HepG2 (cell line): ENCODE data around the gene ERBB3. TPM values are rescaled to one million over a fixed set of nuclear protein-coding genes. Genes with fewer than 3 reads are reported as not detected.

ENCODE experiments used
- ATRX ChIP-seq: sonication (generic); formaldehyde crosslinking; IDR thresholded peaks from 2 replicates; pipeline ENCODE4 v1.4.0; 2020; ENCODE audit warnings: missing genetic modification reagents, borderline replicate concordance
- FOXM1 ChIP-seq: sonication (generic); formaldehyde crosslinking; IDR thresholded peaks from 2 replicates; pipeline ENCODE4 v1.5.0; 2020; ENCODE audit warnings: missing genetic modification reagents
- KLF6 ChIP-seq: IDR thresholded peaks from 2 replicates; pipeline ENCODE4 v1.8.0; 2016; ENCODE audit warnings: missing biosample characterization, missing genetic modification reagents
- KMT2A ChIP-seq: sonication (generic); formaldehyde crosslinking; IDR thresholded peaks from 2 replicates; pipeline ENCODE4 v1.4.0; 2020; ENCODE audit warnings: missing genetic modification reagents
- MIER3 ChIP-seq: IDR thresholded peaks from 2 replicates; pipeline ENCODE4 v1.6.1; 2016; ENCODE audit warnings: missing compliant biosample characterization, borderline replicate concordance
- NCOR1 ChIP-seq: fragments of 200-600 bp; sonication (generic); IDR thresholded peaks from 2 replicates; pipeline ENCODE4 v1.7.0; 2017; ENCODE audit warnings: antibody characterized with exemption, low read length, borderline replicate concordance
- NONO ChIP-seq, 2 experiments: fragments of 450-650 bp in 1 of 2; sonication (generic) in 1 of 2; formaldehyde crosslinking in 1 of 2; IDR thresholded peaks in 1 of 2; conservative IDR thresholded peaks in 1 of 2; 2 replicates each; pipeline versions ENCODE4 v1.6.1 to v1.8.0; 2017 to 2022; ENCODE audit warnings: mild to moderate bottlenecking in 1 of 2, missing genetic modification reagents in 1 of 2, moderate library complexity in 1 of 2
- PAF1 ChIP-seq: IDR thresholded peaks from 2 replicates; pipeline ENCODE4 v1.6.1; 2016; ENCODE audit warnings: missing genetic modification reagents, missing compliant biosample characterization
- RBM22 ChIP-seq: fragments of 200-400 bp; formaldehyde crosslinking; optimal IDR thresholded peaks from 2 replicates; pipeline ENCODE3; 2017; ENCODE audit warnings: mild to moderate bottlenecking, low read length, moderate library complexity
- RCOR2 ChIP-seq: IDR thresholded peaks from 2 replicates; pipeline ENCODE4 v1.6.1; 2016; ENCODE audit warnings: missing biosample characterization, missing genetic modification reagents
- REL ChIP-seq: sonication (generic); formaldehyde crosslinking; conservative IDR thresholded peaks from 2 replicates; pipeline ENCODE4 v1.8.0; 2022; ENCODE audit warnings: mild to moderate bottlenecking, missing genetic modification reagents, moderate library complexity
- YY1 ChIP-seq: IDR thresholded peaks from 2 replicates; pipeline ENCODE4 v1.6.1; 2011; ENCODE audit warnings: low read length, low read depth, moderate library complexity, mild to moderate bottlenecking; ENCODE audit not compliant: insufficient read depth, insufficient replicate concordance
- ZBTB7B ChIP-seq: sonication (generic); formaldehyde crosslinking; IDR thresholded peaks from 2 replicates; pipeline ENCODE4 v1.4.0; 2020; ENCODE audit warnings: missing genetic modification reagents
- ZFP62 ChIP-seq: sonication (generic); formaldehyde crosslinking; IDR thresholded peaks from 2 replicates; pipeline ENCODE4 v1.4.0; 2020; ENCODE audit warnings: missing genetic modification reagents
- ZNF260 ChIP-seq: sonication (generic); formaldehyde crosslinking; IDR thresholded peaks from 2 replicates; pipeline ENCODE4 v1.4.0; 2020; ENCODE audit warnings: missing genetic modification reagents, low read depth, mild to moderate bottlenecking, borderline replicate concordance
- ZNF629 ChIP-seq: sonication (generic); formaldehyde crosslinking; conservative IDR thresholded peaks from 2 replicates; pipeline ENCODE4 v1.5.0; 2020; ENCODE audit warnings: missing genetic modification reagents
- ZNF746 ChIP-seq: sonication (generic); formaldehyde crosslinking; IDR thresholded peaks from 2 replicates; pipeline ENCODE4 v1.8.0; 2022; ENCODE audit warnings: mild to moderate bottlenecking, missing genetic modification reagents
- ZNF780A ChIP-seq: sonication (generic); formaldehyde crosslinking; IDR thresholded peaks from 2 replicates; pipeline ENCODE4 v1.8.0; 2022; ENCODE audit warnings: mild to moderate bottlenecking, missing genetic modification reagents, moderate library complexity
- ZNF816 ChIP-seq: sonication (generic); formaldehyde crosslinking; IDR thresholded peaks from 2 replicates; pipeline ENCODE4 v1.8.0; 2022; ENCODE audit warnings: missing genetic modification reagents, mild to moderate bottlenecking, borderline replicate concordance
- ZSCAN21 ChIP-seq: sonication (generic); formaldehyde crosslinking; IDR thresholded peaks from 2 replicates; pipeline ENCODE4 v1.8.0; 2022; ENCODE audit warnings: mild to moderate bottlenecking, missing genetic modification reagents, moderate library complexity, borderline replicate concordance
- polyA plus RNA-seq, 8 experiments: library from polyadenylated mRNA; depleted of rRNA in 3 of 8; stranded (reverse) in 7 of 8; unstranded in 1 of 8; fragments of >200 nt; fragmentation: Illumina TruSeq in 4 of 8; extraction: Trizol in 4 of 8; gene quantifications; 2 replicates each; pipeline versions ENCODE4 v1.2.1 to v1.2.3, GENCODE V29; 2011 to 2016; ENCODE audit warnings: low read depth in 4 of 8, missing spikeins in 1 of 8, mixed read lengths in 1 of 8; ENCODE audit not compliant: insufficient read depth in 1 of 8
- total RNA-seq, 5 experiments: library from RNA; depleted of rRNA; stranded (reverse); fragments of >200 nt; fragmentation: Illumina TruSeq; extraction: Trizol; gene quantifications; 2 replicates each; pipeline ENCODE4 v1.2.3, GENCODE V29; 2016; ENCODE audit warnings: low read depth in 1 of 5
- TF ChIP-seq, protein P1 (sequence below): IDR thresholded peaks from 2 replicates; pipeline ENCODE4 v1.6.1; 2012; ENCODE audit warnings: inconsistent platforms
- TF ChIP-seq, protein P2 (sequence below): sonication (generic); formaldehyde crosslinking; IDR thresholded peaks from 2 replicates; pipeline ENCODE4 v1.5.0; 2020; ENCODE audit warnings: missing genetic modification reagents
- TF ChIP-seq, protein P3 (sequence below): sonication (generic); formaldehyde crosslinking; conservative IDR thresholded peaks from 2 replicates; pipeline ENCODE4 v1.8.0; 2022; ENCODE audit warnings: missing genetic modification reagents
- TF ChIP-seq, protein P4 (sequence below): sonication (generic); formaldehyde crosslinking; IDR thresholded peaks from 2 replicates; pipeline ENCODE4 v1.4.0; 2020; ENCODE audit warnings: missing genetic modification reagents
- TF ChIP-seq, protein P5 (sequence below): sonication (generic); formaldehyde crosslinking; IDR thresholded peaks from 2 replicates; pipeline ENCODE4 v1.8.0; 2022; ENCODE audit warnings: missing genetic modification reagents, mild to moderate bottlenecking, borderline replicate concordance

The ERBB3 gene
- total and polyA plus RNA-seq, 2 of the 13 experiments (the other 11 are each of a cell fraction or from before 2014, with no cell fraction given), result 93.6 to 358 TPM

DNA sequence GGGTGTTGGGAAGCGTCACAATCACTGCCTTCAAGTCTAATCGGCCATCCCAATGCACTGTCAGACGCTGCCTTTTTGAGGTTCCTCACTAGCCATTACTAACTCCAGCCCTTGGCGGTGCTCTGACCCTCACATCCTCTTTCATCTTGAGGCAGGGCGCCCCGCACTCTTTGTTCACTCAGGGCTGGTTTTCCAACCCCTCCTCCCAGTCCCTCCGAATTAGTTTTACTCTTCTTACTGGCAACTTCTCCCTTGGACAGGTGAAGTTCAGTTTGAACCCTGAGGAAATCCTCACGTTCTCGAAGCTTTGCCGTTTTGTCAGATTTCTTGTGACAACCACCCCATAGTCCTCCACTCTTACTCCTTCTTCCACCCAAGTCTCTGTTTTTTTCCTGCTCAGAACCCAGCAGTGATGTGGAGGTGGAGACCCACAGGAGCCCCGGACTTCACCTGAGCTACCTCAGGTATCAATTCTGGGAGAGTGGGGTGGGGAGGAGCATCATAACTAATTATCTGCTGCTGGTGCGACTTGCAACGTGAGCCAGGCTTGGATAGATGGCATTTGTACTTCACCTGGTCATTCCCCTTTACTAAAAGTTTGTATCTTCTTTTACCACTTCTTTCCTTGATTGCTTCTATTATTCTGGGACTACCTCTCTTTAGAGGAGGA lies 38.9 kb downstream of the ERBB3 start (continued):
- TF ChIP-seq ZFP62 (CRISPR knock-in tag) (no peak), REL (CRISPR knock-in tag) (no peak), NONO (IDR thresholded peaks at IDR 0.05) (no peak), NONO (CRISPR knock-in tag; conservative IDR thresholded peaks at IDR 0.05) (no peak; the same call in 1 of the 2 replicates), PAF1 (CRISPR knock-in tag) (no peak), NCOR1 (no peak), RBM22 (no peak), YY1 (no peak), MIER3 (CRISPR knock-in tag) (0 out of 2 replicates have a peak, but pooled peaks have one; percentile 3), ZNF780A (CRISPR knock-in tag) (no peak), KMT2A (CRISPR knock-in tag) (no peak), ZNF260 (CRISPR knock-in tag) (no peak), ATRX (CRISPR knock-in tag) (no peak), ZBTB7B (no peak), ZNF746 (CRISPR knock-in tag) (no peak), KLF6 (no peak), FOXM1 (CRISPR knock-in tag) (no peak), ZSCAN21 (CRISPR knock-in tag) (no peak), RCOR2 (CRISPR knock-in tag) (0 out of 2 replicates have a peak, but pooled peaks have one; percentile 14), ZNF816 (CRISPR knock-in tag) (0 out of 2 replicates have a peak, but pooled peaks have one; percentile 74), ZNF629 (CRISPR knock-in tag) (no peak)
- TF ChIP-seq, protein P1, sequence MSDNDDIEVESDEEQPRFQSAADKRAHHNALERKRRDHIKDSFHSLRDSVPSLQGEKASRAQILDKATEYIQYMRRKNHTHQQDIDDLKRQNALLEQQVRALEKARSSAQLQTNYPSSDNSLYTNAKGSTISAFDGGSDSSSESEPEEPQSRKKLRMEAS, result no peak
- TF ChIP-seq, protein P2, sequence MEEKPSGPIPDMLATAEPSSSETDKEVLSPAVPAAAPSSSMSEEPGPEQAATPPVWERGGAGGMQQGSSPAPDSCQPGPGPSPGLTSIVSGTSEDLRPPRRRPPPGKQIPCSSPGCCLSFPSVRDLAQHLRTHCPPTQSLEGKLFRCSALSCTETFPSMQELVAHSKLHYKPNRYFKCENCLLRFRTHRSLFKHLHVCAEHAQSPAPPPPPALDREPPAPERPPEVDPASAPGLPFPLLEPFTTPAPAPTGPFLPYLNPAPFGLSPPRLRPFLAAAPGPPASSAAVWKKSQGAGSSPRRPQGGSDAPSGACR (CRISPR knock-in tag), result no peak
- TF ChIP-seq, protein P3, sequence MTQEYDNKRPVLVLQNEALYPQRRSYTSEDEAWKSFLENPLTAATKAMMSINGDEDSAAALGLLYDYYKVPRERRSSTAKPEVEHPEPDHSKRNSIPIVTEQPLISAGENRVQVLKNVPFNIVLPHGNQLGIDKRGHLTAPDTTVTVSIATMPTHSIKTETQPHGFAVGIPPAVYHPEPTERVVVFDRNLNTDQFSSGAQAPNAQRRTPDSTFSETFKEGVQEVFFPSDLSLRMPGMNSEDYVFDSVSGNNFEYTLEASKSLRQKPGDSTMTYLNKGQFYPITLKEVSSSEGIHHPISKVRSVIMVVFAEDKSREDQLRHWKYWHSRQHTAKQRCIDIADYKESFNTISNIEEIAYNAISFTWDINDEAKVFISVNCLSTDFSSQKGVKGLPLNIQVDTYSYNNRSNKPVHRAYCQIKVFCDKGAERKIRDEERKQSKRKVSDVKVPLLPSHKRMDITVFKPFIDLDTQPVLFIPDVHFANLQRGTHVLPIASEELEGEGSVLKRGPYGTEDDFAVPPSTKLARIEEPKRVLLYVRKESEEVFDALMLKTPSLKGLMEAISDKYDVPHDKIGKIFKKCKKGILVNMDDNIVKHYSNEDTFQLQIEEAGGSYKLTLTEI (CRISPR knock-in tag), result no peak
- TF ChIP-seq, protein P4, sequence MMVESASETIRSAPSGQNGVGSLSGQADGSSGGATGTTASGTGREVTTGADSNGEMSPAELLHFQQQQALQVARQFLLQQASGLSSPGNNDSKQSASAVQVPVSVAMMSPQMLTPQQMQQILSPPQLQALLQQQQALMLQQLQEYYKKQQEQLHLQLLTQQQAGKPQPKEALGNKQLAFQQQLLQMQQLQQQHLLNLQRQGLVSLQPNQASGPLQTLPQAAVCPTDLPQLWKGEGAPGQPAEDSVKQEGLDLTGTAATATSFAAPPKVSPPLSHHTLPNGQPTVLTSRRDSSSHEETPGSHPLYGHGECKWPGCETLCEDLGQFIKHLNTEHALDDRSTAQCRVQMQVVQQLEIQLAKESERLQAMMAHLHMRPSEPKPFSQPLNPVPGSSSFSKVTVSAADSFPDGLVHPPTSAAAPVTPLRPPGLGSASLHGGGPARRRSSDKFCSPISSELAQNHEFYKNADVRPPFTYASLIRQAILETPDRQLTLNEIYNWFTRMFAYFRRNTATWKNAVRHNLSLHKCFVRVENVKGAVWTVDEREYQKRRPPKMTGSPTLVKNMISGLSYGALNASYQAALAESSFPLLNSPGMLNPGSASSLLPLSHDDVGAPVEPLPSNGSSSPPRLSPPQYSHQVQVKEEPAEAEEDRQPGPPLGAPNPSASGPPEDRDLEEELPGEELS (CRISPR knock-in tag), result no peak
- TF ChIP-seq, protein P5, sequence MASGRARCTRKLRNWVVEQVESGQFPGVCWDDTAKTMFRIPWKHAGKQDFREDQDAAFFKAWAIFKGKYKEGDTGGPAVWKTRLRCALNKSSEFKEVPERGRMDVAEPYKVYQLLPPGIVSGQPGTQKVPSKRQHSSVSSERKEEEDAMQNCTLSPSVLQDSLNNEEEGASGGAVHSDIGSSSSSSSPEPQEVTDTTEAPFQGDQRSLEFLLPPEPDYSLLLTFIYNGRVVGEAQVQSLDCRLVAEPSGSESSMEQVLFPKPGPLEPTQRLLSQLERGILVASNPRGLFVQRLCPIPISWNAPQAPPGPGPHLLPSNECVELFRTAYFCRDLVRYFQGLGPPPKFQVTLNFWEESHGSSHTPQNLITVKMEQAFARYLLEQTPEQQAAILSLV (CRISPR knock-in tag), result no peak
